Measurements from ENCODE around the gene ENDOG. TPM values are rescaled to one million over a fixed set of nuclear protein-coding genes. Genes with fewer than 3 reads are reported as not detected.
"Not testable (repeated sequence)": the region's sequence is repeated elsewhere in the genome, so short reads cannot be mapped to it uniquely, and the experiment has no call there.

The ENDOG gene
- total RNA-seq: 10 to 100 TPM; 19.0 to 22.3 TPM

DNA sequence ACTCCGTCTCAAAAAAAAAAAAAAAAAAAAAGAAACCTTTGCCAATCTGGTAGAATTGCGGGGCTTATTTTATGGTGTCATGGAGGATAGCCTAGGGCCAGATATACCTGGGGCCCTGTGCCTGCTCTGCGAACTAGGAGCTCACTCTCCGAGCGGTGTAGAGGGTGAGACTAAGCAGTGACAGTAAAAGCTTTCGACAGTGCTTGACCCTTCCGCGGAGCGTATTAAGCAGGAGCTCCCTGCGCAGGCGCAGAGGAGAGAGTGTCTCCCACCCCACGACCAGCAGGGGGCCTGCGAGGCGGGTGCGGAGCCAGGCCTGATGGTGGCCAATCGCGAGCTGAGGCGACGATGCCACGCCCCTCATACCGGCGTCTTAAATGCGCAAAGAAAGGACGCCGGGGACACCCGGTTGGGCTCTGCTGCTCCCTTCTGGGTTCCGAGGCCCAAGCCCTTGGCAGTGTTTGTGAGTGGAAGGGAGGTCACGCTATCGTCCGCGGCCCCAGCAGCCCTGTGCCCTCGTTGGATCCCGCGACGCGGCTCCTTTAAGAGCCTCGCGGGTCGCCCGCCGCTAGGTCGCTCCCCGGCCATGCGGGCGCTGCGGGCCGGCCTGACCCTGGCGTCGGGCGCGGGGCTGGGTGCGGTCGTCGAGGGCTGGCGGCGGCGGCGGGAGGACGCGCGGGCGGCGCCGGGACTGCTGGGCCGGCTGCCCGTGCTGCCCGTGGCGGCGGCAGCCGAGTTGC, at the start of gene ENDOG:
Gene ENDOG, plus strand, starts transcription at position 402 of the 740 bp plus-strand sequence. Its CDS starts 185 bp downstream, at position 587.
- no peaks in the 10 kb centered on the region for H3K27me3 Mint-ChIP-seq
- CTCF ChIA-PET: interaction anchor here (0.6 to 2.8 kb wide), 58 partner anchors 8 to 798 kb away, joined by 3 to 31 read pairs (median 4); partner anchors contain the start of genes DOLPP1, GLE1, KYAT1 and LRRC8A
- H3K4me3 Mint-ChIP-seq: peak within 1 kb of the TSS; percentile 82
- peak within 1 kb of the TSS; percentile 87 for H3K27ac Mint-ChIP-seq
- DNase-seq (peak; percentile 99), ATAC-seq (peak; percentile 95)
- H3K36me3 Mint-ChIP-seq: peaks cover 7% of the 10 kb centered on the region
- no peaks in the 10 kb centered on the region for H3K9me3 Mint-ChIP-seq (ENCODE audit: low read depth)
- H3K4me1 Mint-ChIP-seq: peaks cover 19% of the 10 kb centered on the region

DNA sequence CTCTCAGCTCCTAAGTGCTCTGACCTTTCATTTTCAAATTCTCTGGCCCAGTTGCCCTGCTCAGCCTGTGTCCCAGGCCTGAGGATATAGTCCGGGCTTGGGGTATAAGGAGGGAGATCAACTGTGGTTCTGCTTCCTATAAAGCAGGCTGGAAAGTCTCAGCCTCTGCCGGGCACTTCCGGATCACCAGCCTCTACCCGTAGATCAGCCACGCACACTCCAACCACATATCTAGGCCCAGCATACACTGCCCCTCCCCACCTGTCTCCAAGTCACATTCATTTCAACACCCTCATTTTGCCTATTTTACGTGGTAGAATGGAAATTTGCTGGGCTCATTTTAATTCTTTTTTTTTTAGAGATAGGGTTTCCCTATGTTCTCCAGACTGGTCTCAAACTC, 49.7 kb upstream of the ENDOG start:
- CTCF ChIA-PET: interaction anchor here (1.1 to 1.4 kb wide), 2 partner anchors 41 to 49 kb away, joined by 3 read pairs; partner anchors contain the start of gene ENDOG
- Mint-ChIP-seq H3K27me3 (no peaks in the 10 kb centered on the region), H3K4me1 (peaks cover 19% of the 10 kb centered on the region), H3K4me3 (no peak overlapping the region), H3K27ac (no peak overlapping the region), H3K36me3 (no peaks in the 10 kb centered on the region), H3K9me3 (ENCODE audit: low read depth) (no peaks in the 10 kb centered on the region)
- ATAC-seq (no peak), DNase-seq (no peak)

DNA sequence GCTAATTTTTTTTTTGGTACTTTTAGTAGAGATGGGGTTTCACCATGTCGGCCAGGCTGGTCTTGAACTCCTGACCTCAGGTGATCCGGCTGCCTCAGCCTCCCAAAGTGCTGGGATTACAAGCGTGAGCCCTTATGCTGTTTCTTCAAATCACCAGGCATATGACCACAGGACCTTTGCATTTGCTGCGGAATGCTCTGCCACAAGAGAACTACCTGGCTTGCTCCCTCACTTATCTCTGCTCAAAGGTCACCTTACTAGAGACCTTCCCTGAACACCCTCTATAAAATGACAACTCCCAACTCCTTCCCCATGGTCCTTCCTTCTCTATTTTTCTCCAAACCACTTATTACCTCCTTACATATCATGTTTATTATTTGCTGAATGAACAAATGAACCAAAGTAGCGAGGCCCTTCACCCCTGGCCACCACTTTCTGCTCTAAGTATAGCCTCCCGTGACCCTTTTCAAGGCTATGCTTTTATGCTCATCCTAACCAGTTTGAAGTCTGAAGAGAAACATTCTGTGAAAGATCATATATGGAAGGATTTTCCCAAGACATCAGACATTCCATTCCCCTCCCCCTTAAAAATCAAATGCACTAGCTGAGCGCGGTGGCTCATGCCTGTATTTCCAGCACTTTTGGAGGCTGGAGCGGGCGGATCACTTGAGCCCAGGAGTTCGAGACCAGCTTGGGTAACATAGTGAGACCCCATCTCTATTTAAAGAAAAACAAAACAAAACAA, 47.8 kb upstream of the ENDOG start:
- peaks cover 19% of the 10 kb centered on the region for H3K4me1 Mint-ChIP-seq
- peaks cover 2% of the 10 kb centered on the region for H3K36me3 Mint-ChIP-seq
- ATAC-seq (no peak), DNase-seq (no peak)
- CTCF ChIA-PET: interaction anchor here (1.1 to 2.3 kb wide), 3 partner anchors 15 to 68 kb away, joined by 4 to 10 read pairs (median 6); partner anchors contain the start of genes PKN3, TBC1D13 and ZDHHC12
- H3K4me3 Mint-ChIP-seq: peak overlapping the region; percentile 95
- peaks cover 3% of the 10 kb centered on the region for H3K9me3 Mint-ChIP-seq (ENCODE audit: low read depth)
- H3K27ac Mint-ChIP-seq: peak overlapping the region; percentile 96
- H3K27me3 Mint-ChIP-seq: no peaks in the 10 kb centered on the region

DNA sequence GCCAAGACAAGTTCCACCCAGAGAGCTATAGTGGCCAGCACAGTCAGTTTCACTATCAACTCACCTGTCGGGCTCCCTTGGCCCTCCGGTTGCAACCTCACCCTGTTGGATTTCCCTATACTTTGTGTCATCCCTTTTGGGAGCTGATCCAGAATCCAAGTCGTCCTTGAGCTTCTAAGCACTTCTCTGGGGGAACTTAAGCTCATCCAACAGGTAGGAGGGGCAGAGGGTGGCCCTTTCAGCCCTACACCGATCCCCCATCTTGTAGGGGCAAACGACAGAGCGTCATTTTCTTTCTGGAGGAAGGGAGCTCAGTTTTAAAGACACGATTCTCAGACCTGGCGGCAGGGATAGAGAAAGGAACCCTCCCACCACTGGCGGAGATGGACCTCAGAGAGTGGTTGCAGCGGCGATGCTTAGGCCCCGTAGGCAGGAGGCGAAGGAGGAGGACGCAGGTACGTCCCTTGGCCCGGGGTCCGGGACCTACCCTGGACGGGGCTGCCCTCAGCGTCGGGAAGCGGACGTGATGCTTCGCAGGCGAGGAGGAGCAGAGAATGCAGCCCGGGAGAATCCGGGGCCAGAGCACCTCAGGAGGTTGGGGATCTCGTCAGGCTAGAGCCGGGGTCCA, 47.1 kb upstream of the ENDOG start:
- H3K27ac Mint-ChIP-seq: peak overlapping the region; percentile 96
- H3K36me3 Mint-ChIP-seq: peaks cover 2% of the 10 kb centered on the region
- DNase-seq: no peak
- peaks cover 19% of the 10 kb centered on the region for H3K4me1 Mint-ChIP-seq
- CTCF ChIA-PET: interaction anchor here (1.1 to 2.3 kb wide), 4 partner anchors 15 to 251 kb away, joined by 3 to 10 read pairs (median 5); partner anchors contain the start of genes PKN3, TBC1D13 and ZDHHC12
- peak overlapping the region; percentile 95 for H3K4me3 Mint-ChIP-seq
- peak; percentile 14 for ATAC-seq
- H3K27me3 Mint-ChIP-seq: no peaks in the 10 kb centered on the region
- peaks cover 3% of the 10 kb centered on the region for H3K9me3 Mint-ChIP-seq (ENCODE audit: low read depth)

DNA sequence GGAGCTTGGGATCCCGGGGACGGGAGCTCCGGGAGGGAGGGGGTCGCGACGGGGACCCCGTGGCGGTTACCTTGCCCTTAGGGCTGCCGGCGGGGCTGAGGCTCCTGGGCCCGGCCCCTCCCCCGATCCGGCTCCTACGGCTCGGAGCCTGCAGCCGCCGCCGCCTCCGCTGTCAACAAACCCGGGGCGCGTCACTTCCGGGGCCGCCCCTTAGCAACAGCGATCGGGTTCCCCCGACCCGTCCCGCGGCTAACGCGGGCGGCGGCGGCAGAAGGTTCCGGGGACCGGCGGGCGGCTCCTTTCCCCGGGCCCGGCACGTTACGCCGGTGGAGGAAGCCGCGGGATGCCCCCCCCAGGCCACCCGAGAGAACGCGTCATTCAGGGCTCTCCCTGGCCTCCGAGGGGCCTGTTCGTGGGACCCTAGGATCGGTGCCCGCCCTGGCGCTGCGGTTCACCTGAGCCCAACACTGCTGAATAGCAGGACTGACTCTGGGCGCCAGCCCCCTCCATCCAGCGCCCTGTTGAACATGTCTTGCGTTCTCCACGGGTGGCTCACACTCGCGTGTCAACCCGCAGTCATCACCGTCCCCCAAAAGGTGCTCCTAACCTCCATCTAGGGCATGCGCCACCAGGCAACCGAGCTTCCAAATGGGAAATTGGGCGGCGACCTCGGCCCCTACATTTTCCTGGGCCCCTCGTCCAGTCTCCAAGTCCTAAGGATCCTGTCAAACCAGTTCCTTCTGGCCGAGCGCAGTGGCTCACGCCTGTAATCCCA, 46.4 kb upstream of the ENDOG start, which contains the start of gene ZER1:
Gene ZER1, minus strand, starts transcription at position 183 of the 775 bp plus-strand sequence. CDS start 16,362 bp downstream, outside the sequence.
- peaks cover 2% of the 10 kb centered on the region for H3K36me3 Mint-ChIP-seq
- peak; percentile 95 for ATAC-seq

DNA sequence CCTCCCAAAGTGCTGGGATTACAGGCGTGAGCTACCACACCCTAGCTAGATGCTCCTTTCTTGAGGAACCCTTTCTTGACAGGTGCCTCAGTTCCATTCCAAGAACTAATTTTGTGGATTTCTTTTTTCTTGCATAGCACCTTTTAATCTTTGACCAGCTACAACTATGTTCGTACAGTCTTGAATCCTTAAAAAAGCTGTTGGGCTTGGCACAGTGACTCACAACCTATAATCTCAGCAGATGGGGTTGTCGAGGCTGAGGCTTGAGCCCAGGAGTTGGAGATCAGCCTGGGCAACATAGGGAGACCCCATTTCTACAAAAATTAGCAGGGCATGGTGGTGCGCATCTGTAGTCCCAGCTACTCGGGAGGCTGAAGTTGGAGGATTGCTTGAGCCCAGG, 45.3 kb upstream of the ENDOG start:
- Mint-ChIP-seq H3K4me3 (peak overlapping the region; percentile 32), H3K27me3 (no peaks in the 10 kb centered on the region), H3K27ac (peak overlapping the region; percentile 28), H3K9me3 (ENCODE audit: low read depth) (peaks cover 3% of the 10 kb centered on the region), H3K36me3 (peaks cover 2% of the 10 kb centered on the region), H3K4me1 (peaks cover 19% of the 10 kb centered on the region)
- CTCF ChIA-PET: interaction anchor here (1.1 to 2.3 kb wide), 3 partner anchors 13 to 45 kb away, joined by 3 to 10 read pairs (median 10); partner anchors contain the start of genes ENDOG and TBC1D13
- ATAC-seq (no peak), DNase-seq (no peak)

More for the DNA sequence above, 46.4 kb upstream of the ENDOG start, which contains the start of gene ZER1:
- peaks cover 3% of the 10 kb centered on the region for H3K9me3 Mint-ChIP-seq (ENCODE audit: low read depth)
- DNase-seq: peak; percentile 94
- H3K4me3 Mint-ChIP-seq: peak within 1 kb of the TSS; percentile 95
- no peaks in the 10 kb centered on the region for H3K27me3 Mint-ChIP-seq
- peaks cover 19% of the 10 kb centered on the region for H3K4me1 Mint-ChIP-seq
- CTCF ChIA-PET: interaction anchor here (1.1 to 2.3 kb wide), 5 partner anchors 14 to 250 kb away, joined by 3 to 10 read pairs (median 6); partner anchors contain the start of genes ENDOG, PKN3, TBC1D13 and ZDHHC12
- peak within 1 kb of the TSS; percentile 96 for H3K27ac Mint-ChIP-seq

DNA sequence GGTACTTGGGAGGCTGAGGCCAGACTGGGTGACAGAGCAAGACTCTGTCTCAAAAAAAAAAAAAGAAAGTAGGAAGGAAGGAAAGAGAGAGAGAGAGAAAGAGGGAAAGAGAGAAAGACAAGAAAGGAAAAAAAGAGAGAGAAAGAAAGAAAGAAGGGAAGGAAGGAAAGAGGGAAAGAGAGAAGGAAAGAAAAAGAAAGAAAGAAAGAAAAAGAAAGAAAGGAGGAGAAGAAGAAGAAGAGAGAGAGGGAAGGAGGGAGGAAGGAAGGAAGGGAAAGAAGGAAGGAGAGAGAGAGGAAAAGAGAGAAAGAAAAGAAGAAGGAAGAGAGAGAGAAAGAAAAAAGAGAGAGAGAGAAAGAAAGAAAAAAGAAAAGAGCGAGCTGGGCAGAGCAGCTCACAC, 43.5 kb upstream of the ENDOG start:
- Mint-ChIP-seq H3K4me3 (no peak overlapping the region), H3K9me3 (ENCODE audit: low read depth) (peaks cover 3% of the 10 kb centered on the region), H3K36me3 (peaks cover 2% of the 10 kb centered on the region), H3K4me1 (peaks cover 14% of the 10 kb centered on the region), H3K27ac (no peak overlapping the region), H3K27me3 (no peaks in the 10 kb centered on the region)
- DNase-seq: no peak
- no peak for ATAC-seq
- CTCF ChIA-PET: interaction anchor here (1.3 kb wide), 1 partner anchor 11 kb away, joined by 3 read pairs; no protein-coding TSS in a partner anchor

DNA sequence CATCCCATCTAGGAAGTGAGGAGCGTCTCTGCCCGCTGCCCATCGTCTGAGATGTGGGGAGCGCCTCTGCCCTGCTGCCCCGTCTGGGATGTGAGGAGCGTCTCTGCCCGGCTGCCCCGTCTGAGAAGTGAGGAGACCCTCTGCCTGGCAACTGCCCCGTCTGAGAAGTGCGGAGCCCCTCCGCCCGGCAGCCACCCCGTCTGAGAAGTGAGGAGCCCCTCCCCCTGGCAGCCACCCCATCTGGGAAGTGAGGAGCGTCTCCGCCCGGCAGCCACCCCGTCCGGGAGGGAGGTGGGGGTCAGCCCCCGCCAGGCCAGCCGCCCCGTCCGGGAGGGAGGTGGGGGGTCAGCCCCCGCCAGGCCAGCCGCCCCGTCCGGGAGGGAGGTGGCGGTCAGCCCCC, 38.2 kb upstream of the ENDOG start:
- H3K36me3 Mint-ChIP-seq; CTCF ChIA-PET; H3K27me3 Mint-ChIP-seq; H3K4me1 Mint-ChIP-seq; ATAC-seq; H3K27ac Mint-ChIP-seq; H3K4me3 Mint-ChIP-seq; H3K9me3 Mint-ChIP-seq (ENCODE audit: low read depth); DNase-seq: not testable (repeated sequence)

DNA sequence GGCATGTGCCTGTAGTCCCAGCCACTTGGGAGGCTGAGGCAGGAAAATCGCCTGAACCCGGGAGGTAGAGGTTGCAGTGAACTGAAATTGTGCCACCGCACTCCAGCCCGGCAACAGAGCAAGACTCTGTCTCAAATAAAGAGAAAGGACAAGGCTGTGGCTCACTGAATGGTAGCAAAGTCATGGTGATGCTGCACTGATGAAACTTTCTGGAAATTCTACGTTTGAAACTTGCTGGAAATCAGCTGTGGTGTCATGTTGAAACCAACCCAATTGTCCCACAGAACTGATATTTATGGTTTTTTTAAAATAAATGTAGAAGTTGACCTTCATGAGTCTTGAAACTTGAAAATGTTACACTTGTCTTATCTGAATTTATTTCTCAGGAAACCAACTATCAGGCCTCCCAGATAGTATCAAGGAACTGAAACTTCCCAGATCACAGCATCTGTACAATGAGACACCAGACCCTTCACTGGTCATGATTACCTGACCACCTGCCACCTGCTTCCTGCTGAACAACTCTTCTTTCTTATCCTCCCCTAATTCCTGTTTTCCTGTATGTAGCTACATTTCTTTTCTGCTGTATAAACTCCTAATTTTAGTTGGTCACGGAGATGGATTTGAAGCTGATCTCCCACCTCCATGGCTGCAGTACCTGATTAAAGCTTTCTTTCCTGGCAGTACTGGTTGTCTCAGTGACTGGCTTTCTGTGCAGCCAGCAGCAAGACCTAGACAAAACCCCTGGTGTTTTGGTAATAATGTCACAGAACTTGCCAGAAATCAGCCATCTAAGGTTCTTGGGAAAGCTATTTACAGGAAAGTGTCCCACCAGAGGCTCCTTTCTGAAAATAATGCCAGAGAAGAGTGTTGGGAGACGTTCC, 36.9 kb upstream of the ENDOG start:
- CTCF ChIA-PET: interaction anchor here (1.6 to 2.4 kb wide), 2 partner anchors 11 to 37 kb away, joined by 4 to 7 read pairs; partner anchors contain the start of gene ENDOG
- Mint-ChIP-seq H3K36me3 (no peaks in the 10 kb centered on the region), H3K4me3 (no peak overlapping the region), H3K9me3 (ENCODE audit: low read depth) (peaks cover 1% of the 10 kb centered on the region), H3K27ac (no peak overlapping the region), H3K27me3 (no peaks in the 10 kb centered on the region), H3K4me1 (peaks cover 6% of the 10 kb centered on the region)
- DNase-seq (no peak), ATAC-seq (no peak)

DNA sequence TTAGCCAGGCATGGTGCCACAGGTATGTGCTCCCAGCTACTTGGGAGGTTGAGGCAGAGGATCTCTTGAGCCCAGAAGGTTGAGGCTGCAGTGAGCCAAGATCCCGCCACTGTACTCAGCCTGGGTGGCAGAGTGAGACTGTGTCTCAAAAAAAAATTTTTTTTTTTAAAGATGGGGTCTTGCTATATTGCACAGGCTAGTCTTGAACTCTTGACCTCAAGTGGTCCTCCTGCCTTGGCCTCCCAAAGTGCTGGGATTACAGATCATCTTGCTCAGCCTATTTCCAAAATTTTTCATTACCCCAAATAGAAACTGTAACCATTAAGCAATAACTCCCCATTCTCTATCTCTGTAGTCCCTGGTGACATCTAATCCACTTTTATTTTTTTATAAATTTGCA, 35.6 kb upstream of the ENDOG start:
- ATAC-seq (no peak), DNase-seq (no peak)
- Mint-ChIP-seq H3K27me3 (no peaks in the 10 kb centered on the region), H3K4me1 (peaks cover 7% of the 10 kb centered on the region), H3K4me3 (no peak overlapping the region), H3K27ac (no peak overlapping the region), H3K9me3 (ENCODE audit: low read depth) (peaks cover 1% of the 10 kb centered on the region), H3K36me3 (no peaks in the 10 kb centered on the region)
- CTCF ChIA-PET: interaction anchor here (0.7 to 2.4 kb wide), 3 partner anchors 10 to 35 kb away, joined by 3 to 7 read pairs (median 4); partner anchors contain the start of gene ENDOG

DNA sequence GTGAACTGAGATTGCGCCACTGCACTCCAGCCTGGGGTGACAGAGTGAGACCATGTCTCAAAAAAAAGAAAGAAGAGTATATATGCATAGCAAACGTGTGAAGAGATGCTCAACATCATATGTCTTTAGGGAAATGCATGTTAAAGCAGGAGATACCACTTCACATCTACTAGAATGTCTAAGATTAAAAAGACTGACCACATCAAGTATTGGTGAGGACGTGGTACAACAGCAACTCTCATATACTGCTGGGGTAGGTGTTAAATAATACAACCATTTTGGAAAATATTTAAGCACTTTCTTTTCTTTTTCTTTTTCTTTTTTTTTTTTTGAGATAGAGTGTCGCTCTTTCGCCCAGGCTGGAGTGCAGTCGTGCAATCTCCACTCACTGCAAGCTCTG, 32.9 kb upstream of the ENDOG start:
- DNase-seq (no peak), ATAC-seq (no peak)
- peaks cover 1% of the 10 kb centered on the region for H3K9me3 Mint-ChIP-seq (ENCODE audit: low read depth)
- no peaks in the 10 kb centered on the region for H3K27me3 Mint-ChIP-seq
- peaks cover 4% of the 10 kb centered on the region for H3K36me3 Mint-ChIP-seq
- H3K27ac Mint-ChIP-seq: no peak overlapping the region
- peaks cover 21% of the 10 kb centered on the region for H3K4me1 Mint-ChIP-seq
- no peak overlapping the region for H3K4me3 Mint-ChIP-seq
- CTCF ChIA-PET: interaction anchor here (2.4 kb wide), 1 partner anchor 14 kb away, joined by 10 read pairs; the partner anchor contains the start of gene ZER1

Measured in activated CD8-positive, alpha-beta memory T cell treated with anti-CD3 and anti-CD28 coated beads, Interleukin-2, amount 10 ng/mL, durations not matched to agents 7 days and 5 days (primary cell).